ENCODE measurements around the gene ICAM1. TPM values are rescaled to one million over a fixed set of nuclear protein-coding genes. Genes with fewer than 3 reads are reported as not detected.
"Not testable (repeated sequence)": the region's sequence is repeated elsewhere in the genome, so short reads cannot be mapped to it uniquely, and the experiment has no call there.

ICAM1 gene
- total RNA-seq, 1 donor = 15.3 TPM

- DNase-seq (ENCODE audit: low read depth in 2 of 3, low spot score in 2 of 3) = peak in 1 of 3 donors; percentile 29
These were observed 32.6 kb upstream of the ICAM1 start for GRCh38 chr19:10238172-10238783.

- DNase-seq (ENCODE audit: low read depth in 2 of 3, low spot score in 2 of 3) = not testable (repeated sequence)
These were observed 29.0 kb upstream of the ICAM1 start for GRCh38 chr19:10241826-10242449.

GRCh38 chr19:10243606-10244005, 27.3 kb upstream of the ICAM1 start:
- DNase-seq (ENCODE audit: low read depth in 2 of 3, low spot score in 2 of 3) = no peak

- DNase-seq (ENCODE audit: low read depth in 2 of 3, low spot score in 2 of 3) = no peak
These were observed 25.6 kb upstream of the ICAM1 start for GRCh38 chr19:10245189-10245939.

GRCh38 chr19:10246511-10246910, 24.4 kb upstream of the ICAM1 start:
- no peak for DNase-seq (ENCODE audit: low read depth in 2 of 3, low spot score in 2 of 3)

GRCh38 chr19:10251792-10252694, 18.9 kb upstream of the ICAM1 start, which contains the start of gene MRPL4:
MRPL4 (plus strand) TSS chr19:10252214; CDS start chr19:10252254, 40 bp downstream.
- DNase-seq (ENCODE audit: low read depth in 2 of 3, low spot score in 2 of 3) = peak; percentile 90 to 99 (median 97)

- no peak for DNase-seq (ENCODE audit: low read depth in 2 of 3, low spot score in 2 of 3)
These were observed 18.2 kb upstream of the ICAM1 start for GRCh38 chr19:10252707-10253106.

- no peak for DNase-seq (ENCODE audit: low read depth in 2 of 3, low spot score in 2 of 3)
These were observed 16.7 kb upstream of the ICAM1 start for GRCh38 chr19:10254244-10254643.

GRCh38 chr19:10255358-10255757, 15.6 kb upstream of the ICAM1 start:
- DNase-seq (ENCODE audit: low read depth in 2 of 3, low spot score in 2 of 3) = no peak

- DNase-seq (ENCODE audit: low read depth in 2 of 3, low spot score in 2 of 3) = no peak
These were observed 14.4 kb upstream of the ICAM1 start for GRCh38 chr19:10256551-10256950.

GRCh38 chr19:10256970-10257615, 13.8 kb upstream of the ICAM1 start:
- no peak for DNase-seq (ENCODE audit: low read depth in 2 of 3, low spot score in 2 of 3)

- no peak for DNase-seq (ENCODE audit: low read depth in 2 of 3, low spot score in 2 of 3)
These were observed 12.7 kb upstream of the ICAM1 start for GRCh38 chr19:10258080-10258710.

GRCh38 chr19:10259162-10259905, 11.6 kb upstream of the ICAM1 start:
- peak; percentile 58 to 97 (median 92) for DNase-seq (ENCODE audit: low read depth in 2 of 3, low spot score in 2 of 3)

- no peak for DNase-seq (ENCODE audit: low read depth in 2 of 3, low spot score in 2 of 3)
These were observed 10.8 kb upstream of the ICAM1 start for GRCh38 chr19:10260141-10260584.

- no peak for DNase-seq (ENCODE audit: low read depth in 2 of 3, low spot score in 2 of 3)
These were observed 8.1 kb upstream of the ICAM1 start for GRCh38 chr19:10262771-10263170.

GRCh38 chr19:10266706-10267105, 4.2 kb upstream of the ICAM1 start:
- DNase-seq (ENCODE audit: low read depth in 2 of 3, low spot score in 2 of 3) = no peak

- DNase-seq (ENCODE audit: low read depth in 2 of 3, low spot score in 2 of 3) = no peak
These were observed 2.8 kb upstream of the ICAM1 start for GRCh38 chr19:10268071-10268470.

- DNase-seq (ENCODE audit: low read depth in 2 of 3, low spot score in 2 of 3) = peak in 2 of 3 donors; percentile 86 to 88
These were observed 1.4 kb upstream of the ICAM1 start for GRCh38 chr19:10269333-10270179.

Data from hematopoietic multipotent progenitor cell (in vitro differentiated cells).